Left kidney (tissue), 2 donors: ENCODE results near the gene HOATZ. TPM values are rescaled to one million over a fixed set of nuclear protein-coding genes. Genes with fewer than 3 reads are reported as not detected.

Experiments
- DNase-seq: peaks from one replicate; pipeline ENCODE4 v3.0.0-alpha.2; 2013
- polyA plus RNA-seq: library from polyadenylated mRNA; unstranded; fragments of 120-200 nt; gene quantifications from one replicate; pipeline ENCODE4 v1.2.1, GENCODE V29; 2013; ENCODE audit not compliant: insufficient read length

Gene HOATZ
- polyA plus RNA-seq, 1 donor: 0.28 TPM

- DNase-seq: no peak
Measured at GRCh38 chr11:111549196-111549868, 34.8 kb downstream of the HOATZ start.

GRCh38 chr11:111549869-111550203, 35.3 kb downstream of the HOATZ start:
- no peak for DNase-seq

GRCh38 chr11:111550258-111550657, 35.7 kb downstream of the HOATZ start:
- DNase-seq: no peak

- DNase-seq: no peak
Measured at GRCh38 chr11:111554532-111554931, 40.0 kb downstream of the HOATZ start.

- DNase-seq: no peak
Measured at GRCh38 chr11:111555255-111555654, 40.7 kb downstream of the HOATZ start.

GRCh38 chr11:111557425-111558111, 43.0 kb downstream of the HOATZ start:
- DNase-seq: no peak

GRCh38 chr11:111559800-111560464, 45.4 kb downstream of the HOATZ start:
- DNase-seq: no peak

- no peak for DNase-seq
Measured at GRCh38 chr11:111560800-111561199, 46.2 kb downstream of the HOATZ start.

GRCh38 chr11:111561306-111561705, 46.7 kb downstream of the HOATZ start:
- DNase-seq: no peak

- no peak for DNase-seq
Measured at GRCh38 chr11:111561791-111562325, 47.3 kb downstream of the HOATZ start.

GRCh38 chr11:111562692-111563389, 48.3 kb downstream of the HOATZ start:
- DNase-seq: no peak

GRCh38 chr11:111565114-111565720, 50.6 kb downstream of the HOATZ start:
- DNase-seq: peak; percentile 59

GRCh38 chr11:111566324-111566723, 51.7 kb downstream of the HOATZ start:
- no peak for DNase-seq

GRCh38 chr11:111569476-111569875, 54.9 kb downstream of the HOATZ start:
- DNase-seq: no peak

GRCh38 chr11:111570796-111571195, 56.2 kb downstream of the HOATZ start:
- DNase-seq: no peak

GRCh38 chr11:111571829-111572501, 57.4 kb downstream of the HOATZ start:
- DNase-seq: no peak

- no peak for DNase-seq
Measured at GRCh38 chr11:111572581-111572980, 58.0 kb downstream of the HOATZ start.

- no peak for DNase-seq
Measured at GRCh38 chr11:111573821-111574249, 59.3 kb downstream of the HOATZ start.

- no peak for DNase-seq
Measured at GRCh38 chr11:111574373-111575225, 60.0 kb downstream of the HOATZ start.

- DNase-seq: no peak
Measured at GRCh38 chr11:111575740-111576139, 61.2 kb downstream of the HOATZ start.
